Duodenal mucosa (tissue), 2 donors: ENCODE data around the gene ATP8A2.

ENCODE experiments used
- H3K27ac ChIP-seq: one replicate; pipeline ENCODE4 v1.7.0; 2013; ENCODE audit warnings: low read depth, low read length
- H3K27me3 ChIP-seq, 2 donors: one replicate each; pipeline ENCODE4 v1.7.0; 2013; ENCODE audit warnings: low read length in 2 of 2, control low read depth in 1 of 2; ENCODE audit not compliant: insufficient read depth in 2 of 2, control insufficient read depth in 1 of 2
- H3K36me3 ChIP-seq, 2 donors: one replicate each; pipeline ENCODE4 v1.7.0; 2013; ENCODE audit warnings: low read length in 2 of 2, control low read depth in 1 of 2; ENCODE audit not compliant: insufficient read depth in 2 of 2, control insufficient read depth in 1 of 2
- H3K4me1 ChIP-seq, 2 donors: one replicate each; pipeline ENCODE4 v1.7.0; 2013; ENCODE audit warnings: low read length in 2 of 2, control low read depth in 1 of 2; ENCODE audit not compliant: insufficient read depth in 2 of 2, control insufficient read depth in 1 of 2
- H3K4me3 ChIP-seq, 2 donors: one replicate each; pipeline ENCODE4 v1.7.0; 2013; ENCODE audit warnings: low read length in 2 of 2, low read depth in 1 of 2
- H3K9ac ChIP-seq, 2 donors: one replicate each; pipeline ENCODE4 v1.7.0; 2013; ENCODE audit warnings: low read length in 2 of 2, low read depth in 1 of 2
- H3K9me3 ChIP-seq, 2 donors: one replicate each; pipeline ENCODE4 v1.7.0; 2013; ENCODE audit warnings: low read length in 2 of 2, control low read depth in 1 of 2; ENCODE audit not compliant: control insufficient read depth in 1 of 2

ATP8A2 gene

GRCh38 chr13:25380082-25380481 is 8.3 kb downstream of the ATP8A2 start:
- no peak overlapping the region for H3K9ac ChIP-seq
- no peaks in the 10 kb centered on the region for H3K4me1 ChIP-seq
- no peak overlapping the region for H3K4me3 ChIP-seq

GRCh38 chr13:25380741-25381324 is 9.1 kb downstream of the ATP8A2 start:
- H3K9ac ChIP-seq, result no peak overlapping the region
- no peak overlapping the region for H3K4me3 ChIP-seq
- no peak overlapping the region for H3K27ac ChIP-seq
- no peaks in the 10 kb centered on the region for H3K36me3 ChIP-seq
- peaks cover 4 to 7% of the 10 kb centered on the region in 2 donors for H3K27me3 ChIP-seq
- H3K4me1 ChIP-seq, result no peaks in the 10 kb centered on the region
- H3K9me3 ChIP-seq, result no peaks in the 10 kb centered on the region

More at GRCh38 chr13:25380082-25380481, 8.3 kb downstream of the ATP8A2 start:
- H3K9me3 ChIP-seq, result no peaks in the 10 kb centered on the region
- no peak overlapping the region for H3K27ac ChIP-seq
- H3K27me3 ChIP-seq, result peaks cover 7 to 8% of the 10 kb centered on the region in 2 donors
- no peaks in the 10 kb centered on the region for H3K36me3 ChIP-seq

GRCh38 chr13:25384758-25385410 is 13.1 kb downstream of the ATP8A2 start:
- peaks cover 4 to 7% of the 10 kb centered on the region in 2 donors for H3K27me3 ChIP-seq
- no peak overlapping the region for H3K4me3 ChIP-seq
- H3K4me1 ChIP-seq, result no peaks in the 10 kb centered on the region
- no peaks in the 10 kb centered on the region for H3K9me3 ChIP-seq
- no peak overlapping the region for H3K9ac ChIP-seq
- no peaks in the 10 kb centered on the region for H3K36me3 ChIP-seq
- H3K27ac ChIP-seq, result no peak overlapping the region

GRCh38 chr13:25391932-25392331 is 20.2 kb downstream of the ATP8A2 start:
- Histone ChIP-seq H3K27me3 (no peaks in the 10 kb centered on the region), H3K9ac (no peak overlapping the region), H3K27ac (no peak overlapping the region)

GRCh38 chr13:25394402-25395060 is 22.8 kb downstream of the ATP8A2 start:
- no peaks in the 10 kb centered on the region for H3K27me3 ChIP-seq
- H3K9me3 ChIP-seq, result no peaks in the 10 kb centered on the region
- no peaks in the 10 kb centered on the region for H3K36me3 ChIP-seq
- H3K9ac ChIP-seq, result no peak overlapping the region
- no peaks in the 10 kb centered on the region for H3K4me1 ChIP-seq
- H3K27ac ChIP-seq, result no peak overlapping the region
- no peak overlapping the region for H3K4me3 ChIP-seq

More at GRCh38 chr13:25391932-25392331, 20.2 kb downstream of the ATP8A2 start:
- no peak overlapping the region for H3K4me3 ChIP-seq
- H3K9me3 ChIP-seq, result no peaks in the 10 kb centered on the region
- no peaks in the 10 kb centered on the region for H3K4me1 ChIP-seq
- H3K36me3 ChIP-seq, result no peaks in the 10 kb centered on the region

- H3K27me3 ChIP-seq, result no peaks in the 10 kb centered on the region
- no peaks in the 10 kb centered on the region for H3K36me3 ChIP-seq
- no peak overlapping the region for H3K9ac ChIP-seq
- no peaks in the 10 kb centered on the region for H3K9me3 ChIP-seq
- H3K4me1 ChIP-seq, result no peaks in the 10 kb centered on the region
- no peak overlapping the region for H3K4me3 ChIP-seq
- no peak overlapping the region for H3K27ac ChIP-seq
These were observed 26.0 kb downstream of the ATP8A2 start for GRCh38 chr13:25397763-25398162.

- H3K4me3 ChIP-seq, result no peak overlapping the region
- H3K36me3 ChIP-seq, result no peaks in the 10 kb centered on the region
- H3K4me1 ChIP-seq, result no peaks in the 10 kb centered on the region
- no peaks in the 10 kb centered on the region for H3K9me3 ChIP-seq
- no peak overlapping the region for H3K9ac ChIP-seq
- no peak overlapping the region for H3K27ac ChIP-seq
- H3K27me3 ChIP-seq, result peaks cover 0 to 4% of the 10 kb centered on the region in 2 donors
These were observed 29.2 kb downstream of the ATP8A2 start for GRCh38 chr13:25400925-25401324.

- H3K4me1 ChIP-seq, result no peaks in the 10 kb centered on the region
- H3K27ac ChIP-seq, result no peak overlapping the region
- no peak overlapping the region for H3K9ac ChIP-seq
- H3K36me3 ChIP-seq, result no peaks in the 10 kb centered on the region
- no peak overlapping the region for H3K4me3 ChIP-seq
- H3K27me3 ChIP-seq, result peaks cover 0 to 4% of the 10 kb centered on the region in 2 donors
- no peaks in the 10 kb centered on the region for H3K9me3 ChIP-seq
These were observed 30.2 kb downstream of the ATP8A2 start for GRCh38 chr13:25401958-25402357.

- H3K4me1 ChIP-seq, result no peaks in the 10 kb centered on the region
- H3K36me3 ChIP-seq, result no peaks in the 10 kb centered on the region
- no peak overlapping the region for H3K27ac ChIP-seq
- H3K9me3 ChIP-seq, result no peaks in the 10 kb centered on the region
- H3K4me3 ChIP-seq, result no peak overlapping the region
- H3K27me3 ChIP-seq, result peaks cover 0 to 4% of the 10 kb centered on the region in 2 donors
- no peak overlapping the region for H3K9ac ChIP-seq
These were observed 34.6 kb downstream of the ATP8A2 start for GRCh38 chr13:25406377-25406776.

GRCh38 chr13:25409938-25410337 is 38.2 kb downstream of the ATP8A2 start:
- no peaks in the 10 kb centered on the region for H3K9me3 ChIP-seq
- no peak overlapping the region for H3K4me3 ChIP-seq

More at GRCh38 chr13:25409938-25410337, 38.2 kb downstream of the ATP8A2 start:
- Histone ChIP-seq H3K27ac (no peak overlapping the region), H3K27me3 (no peaks in the 10 kb centered on the region), H3K36me3 (no peaks in the 10 kb centered on the region), H3K9ac (no peak overlapping the region), H3K4me1 (no peaks in the 10 kb centered on the region)
